ENCODE measurements around the gene BRPF3. TPM values are rescaled to one million over a fixed set of nuclear protein-coding genes. Genes with fewer than 3 reads are reported as not detected.
A peak's percentile ranks its signal among the peaks of the same experiment; 100 is the strongest.
"Not testable (repeated sequence)": the region's sequence is repeated elsewhere in the genome, so short reads cannot be mapped to it uniquely, and the experiment has no call there.

Gene BRPF3
- total RNA-seq, 2 donors from 2014 or later, result 27.6 to 30.6 TPM

GRCh38 chr6:36207155-36207554 lies 10.6 kb downstream of the BRPF3 start:
- Mint-ChIP-seq H3K27ac (peak overlapping the region; percentile 61), H3K4me1 (peaks cover 37% of the 10 kb centered on the region), H3K36me3 (ENCODE audit: low read depth) (peaks cover 21% of the 10 kb centered on the region), H3K4me3 (no peak overlapping the region), H3K27me3 (no peaks in the 10 kb centered on the region)
- no peak for DNase-seq
- no peak for ATAC-seq
- H3K9me3 ChIP-seq (ENCODE audit: control insufficient read depth, low read length, poor library complexity, severe bottlenecking), result no peaks in the 10 kb centered on the region

GRCh38 chr6:36209606-36210005 lies 13.1 kb downstream of the BRPF3 start:
- no peaks in the 10 kb centered on the region for H3K9me3 ChIP-seq (ENCODE audit: control insufficient read depth, low read length, poor library complexity, severe bottlenecking)
- no peaks in the 10 kb centered on the region for H3K27me3 Mint-ChIP-seq
- peaks cover 24% of the 10 kb centered on the region for H3K36me3 Mint-ChIP-seq (ENCODE audit: low read depth)
- peaks cover 24% of the 10 kb centered on the region for H3K4me1 Mint-ChIP-seq
- no peak overlapping the region for H3K27ac Mint-ChIP-seq
- DNase-seq (no peak), ATAC-seq (no peak)
- no peak overlapping the region for H3K4me3 Mint-ChIP-seq

- no peak for DNase-seq
Measured at GRCh38 chr6:36210182-36210581, 13.6 kb downstream of the BRPF3 start.

GRCh38 chr6:36210886-36211595 lies 14.5 kb downstream of the BRPF3 start:
- no peak overlapping the region for H3K27ac Mint-ChIP-seq
- ATAC-seq, result no peak
- peaks cover 22% of the 10 kb centered on the region for H3K36me3 Mint-ChIP-seq (ENCODE audit: low read depth)
- no peak overlapping the region for H3K4me3 Mint-ChIP-seq
- H3K4me1 Mint-ChIP-seq, result peaks cover 19% of the 10 kb centered on the region
- no peaks in the 10 kb centered on the region for H3K9me3 ChIP-seq (ENCODE audit: control insufficient read depth, low read length, poor library complexity, severe bottlenecking)
- H3K27me3 Mint-ChIP-seq, result no peaks in the 10 kb centered on the region
- no peak for DNase-seq

More at GRCh38 chr6:36210182-36210581, 13.6 kb downstream of the BRPF3 start:
- H3K9me3 ChIP-seq (ENCODE audit: control insufficient read depth, low read length, poor library complexity, severe bottlenecking), result no peaks in the 10 kb centered on the region
- H3K36me3 Mint-ChIP-seq (ENCODE audit: low read depth), result peaks cover 26% of the 10 kb centered on the region
- H3K27me3 Mint-ChIP-seq, result no peaks in the 10 kb centered on the region
- H3K4me1 Mint-ChIP-seq, result peaks cover 22% of the 10 kb centered on the region
- no peak overlapping the region for H3K4me3 Mint-ChIP-seq
- ATAC-seq, result no peak
- no peak overlapping the region for H3K27ac Mint-ChIP-seq

- no peak overlapping the region for H3K27ac Mint-ChIP-seq
- H3K4me1 Mint-ChIP-seq, result peaks cover 15% of the 10 kb centered on the region
- DNase-seq (no peak), ATAC-seq (no peak)
- H3K36me3 Mint-ChIP-seq (ENCODE audit: low read depth), result peaks cover 12% of the 10 kb centered on the region
- no peak overlapping the region for H3K4me3 Mint-ChIP-seq
- no peaks in the 10 kb centered on the region for H3K27me3 Mint-ChIP-seq
- no peaks in the 10 kb centered on the region for H3K9me3 ChIP-seq (ENCODE audit: control insufficient read depth, low read length, poor library complexity, severe bottlenecking)
Measured at GRCh38 chr6:36216559-36216958, 20.0 kb downstream of the BRPF3 start.

GRCh38 chr6:36217188-36217587 lies 20.6 kb downstream of the BRPF3 start:
- H3K27me3 Mint-ChIP-seq, result no peaks in the 10 kb centered on the region
- H3K4me1 Mint-ChIP-seq, result peaks cover 15% of the 10 kb centered on the region
- no peak for DNase-seq
- H3K27ac Mint-ChIP-seq, result no peak overlapping the region
- no peaks in the 10 kb centered on the region for H3K9me3 ChIP-seq (ENCODE audit: control insufficient read depth, low read length, poor library complexity, severe bottlenecking)
- H3K4me3 Mint-ChIP-seq, result no peak overlapping the region
- no peak for ATAC-seq
- peaks cover 10% of the 10 kb centered on the region for H3K36me3 Mint-ChIP-seq (ENCODE audit: low read depth)

- peaks cover 8% of the 10 kb centered on the region for H3K36me3 Mint-ChIP-seq (ENCODE audit: low read depth)
- no peak for ATAC-seq
- H3K27me3 Mint-ChIP-seq, result no peaks in the 10 kb centered on the region
- no peak for DNase-seq
- peaks cover 17% of the 10 kb centered on the region for H3K4me1 Mint-ChIP-seq
- H3K4me3 Mint-ChIP-seq, result no peak overlapping the region
- H3K27ac Mint-ChIP-seq, result no peak overlapping the region
- H3K9me3 ChIP-seq (ENCODE audit: control insufficient read depth, low read length, poor library complexity, severe bottlenecking), result no peaks in the 10 kb centered on the region
Measured at GRCh38 chr6:36217946-36218345, 21.4 kb downstream of the BRPF3 start.

GRCh38 chr6:36218516-36218915 lies 22.0 kb downstream of the BRPF3 start:
- H3K36me3 Mint-ChIP-seq (ENCODE audit: low read depth), result peaks cover 11% of the 10 kb centered on the region

GRCh38 chr6:36219081-36219480 lies 22.5 kb downstream of the BRPF3 start:
- Mint-ChIP-seq H3K27me3 (no peaks in the 10 kb centered on the region), H3K27ac (no peak overlapping the region), H3K4me1 (peaks cover 15% of the 10 kb centered on the region), H3K36me3 (ENCODE audit: low read depth) (peaks cover 11% of the 10 kb centered on the region), H3K4me3 (no peak overlapping the region)
- ATAC-seq (no peak), DNase-seq (no peak)
- H3K9me3 ChIP-seq (ENCODE audit: control insufficient read depth, low read length, poor library complexity, severe bottlenecking), result no peaks in the 10 kb centered on the region

More at GRCh38 chr6:36218516-36218915, 22.0 kb downstream of the BRPF3 start:
- H3K27ac Mint-ChIP-seq; ATAC-seq; H3K4me3 Mint-ChIP-seq; DNase-seq; H3K27me3 Mint-ChIP-seq; H3K9me3 ChIP-seq (ENCODE audit: control insufficient read depth, low read length, poor library complexity, severe bottlenecking): not testable (repeated sequence)
- H3K4me1 Mint-ChIP-seq, result peaks cover 16% of the 10 kb centered on the region

GRCh38 chr6:36220226-36220625 lies 23.7 kb downstream of the BRPF3 start:
- no peaks in the 10 kb centered on the region for H3K9me3 ChIP-seq (ENCODE audit: control insufficient read depth, low read length, poor library complexity, severe bottlenecking)
- Mint-ChIP-seq H3K4me3 (no peak overlapping the region), H3K27ac (no peak overlapping the region), H3K4me1 (peaks cover 13% of the 10 kb centered on the region), H3K36me3 (ENCODE audit: low read depth) (peaks cover 7% of the 10 kb centered on the region), H3K27me3 (no peaks in the 10 kb centered on the region)
- ATAC-seq, result no peak
- DNase-seq, result no peak

- Mint-ChIP-seq H3K27me3 (no peaks in the 10 kb centered on the region), H3K4me1 (peaks cover 8% of the 10 kb centered on the region), H3K36me3 (ENCODE audit: low read depth) (peaks cover 4% of the 10 kb centered on the region), H3K4me3 (no peak overlapping the region), H3K27ac (no peak overlapping the region)
- ATAC-seq, result no peak
- no peak for DNase-seq
- H3K9me3 ChIP-seq (ENCODE audit: control insufficient read depth, low read length, poor library complexity, severe bottlenecking), result no peaks in the 10 kb centered on the region
Measured at GRCh38 chr6:36221674-36222073, 25.1 kb downstream of the BRPF3 start.

- peaks cover 5% of the 10 kb centered on the region for H3K4me1 Mint-ChIP-seq
- peaks cover 4% of the 10 kb centered on the region for H3K36me3 Mint-ChIP-seq (ENCODE audit: low read depth)
- no peak for ATAC-seq
Measured at GRCh38 chr6:36222924-36223323, 26.4 kb downstream of the BRPF3 start.

GRCh38 chr6:36223706-36224105 lies 27.2 kb downstream of the BRPF3 start:
- H3K36me3 Mint-ChIP-seq (ENCODE audit: low read depth), result peaks cover 4% of the 10 kb centered on the region
- ATAC-seq (no peak), DNase-seq (no peak)
- H3K27ac Mint-ChIP-seq, result no peak overlapping the region
- H3K4me3 Mint-ChIP-seq, result no peak overlapping the region
- peaks cover 5% of the 10 kb centered on the region for H3K4me1 Mint-ChIP-seq
- H3K27me3 Mint-ChIP-seq, result no peaks in the 10 kb centered on the region
- no peaks in the 10 kb centered on the region for H3K9me3 ChIP-seq (ENCODE audit: control insufficient read depth, low read length, poor library complexity, severe bottlenecking)

More at GRCh38 chr6:36222924-36223323, 26.4 kb downstream of the BRPF3 start:
- Mint-ChIP-seq H3K27me3 (no peaks in the 10 kb centered on the region), H3K4me3 (no peak overlapping the region), H3K27ac (no peak overlapping the region)
- no peak for DNase-seq
- H3K9me3 ChIP-seq (ENCODE audit: control insufficient read depth, low read length, poor library complexity, severe bottlenecking), result no peaks in the 10 kb centered on the region

GRCh38 chr6:36224918-36225461 lies 28.4 kb downstream of the BRPF3 start:
- Mint-ChIP-seq H3K27ac (no peak overlapping the region), H3K36me3 (ENCODE audit: low read depth) (peaks cover 4% of the 10 kb centered on the region), H3K27me3 (no peaks in the 10 kb centered on the region), H3K4me3 (no peak overlapping the region), H3K4me1 (peaks cover 2% of the 10 kb centered on the region)
- no peaks in the 10 kb centered on the region for H3K9me3 ChIP-seq (ENCODE audit: control insufficient read depth, low read length, poor library complexity, severe bottlenecking)
- no peak for DNase-seq
- no peak for ATAC-seq

Data from T-helper 17 cell (primary cell).